Measurements from ENCODE around the gene KRT78.
"Not testable (repeated sequence)": the region's sequence is repeated elsewhere in the genome, so short reads cannot be mapped to it uniquely, and the experiment has no call there.

Gene KRT78

DNA sequence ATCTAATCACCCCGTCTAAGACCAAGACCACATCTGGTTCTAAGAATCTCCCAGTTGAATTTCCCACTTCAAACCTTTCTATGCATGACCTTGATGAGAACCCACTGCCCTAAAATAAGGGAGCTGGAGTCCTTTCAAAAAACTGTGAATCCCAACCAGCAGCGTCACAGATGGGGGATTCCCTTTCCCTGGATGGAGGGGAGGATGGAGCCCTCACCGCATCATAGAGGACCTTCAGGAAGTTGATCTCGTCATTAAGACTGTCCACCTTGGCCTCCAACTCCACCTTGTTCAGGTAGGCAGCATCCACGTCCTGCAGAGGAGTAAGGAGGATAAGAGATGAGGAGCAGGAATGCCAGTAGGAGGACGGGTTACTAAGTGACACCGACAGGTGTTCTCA, 39.6 kb downstream of the KRT78 start:
- DNase-seq, result no peak

DNA sequence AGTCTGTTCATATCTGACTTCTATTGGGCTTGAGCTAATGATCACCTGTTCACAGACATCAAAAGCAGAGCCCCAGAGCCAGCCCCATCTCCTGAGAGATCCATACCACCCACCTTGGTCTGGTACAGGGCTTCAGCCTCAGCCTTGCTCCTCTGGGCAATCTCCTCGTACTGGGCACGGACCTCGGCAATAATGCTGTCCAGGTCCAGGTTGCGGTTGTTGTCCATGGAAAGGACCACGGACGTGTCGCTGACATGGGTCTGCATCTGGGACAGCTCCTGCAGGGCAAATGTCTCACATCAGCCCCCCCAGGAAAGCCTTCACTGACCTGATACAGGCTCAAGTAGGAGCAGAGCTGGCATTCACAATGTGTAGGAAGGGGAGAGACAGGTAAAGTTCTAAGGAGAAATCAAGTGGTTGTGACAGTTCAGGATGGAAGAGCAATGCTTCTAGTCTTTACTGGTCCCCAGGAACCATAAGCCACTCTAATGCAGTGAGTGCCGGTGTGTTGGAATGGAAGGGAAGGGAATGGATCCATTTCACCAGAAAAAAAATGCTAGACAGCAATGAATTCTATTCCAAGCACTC, 40.1 kb downstream of the KRT78 start:
- no peak for DNase-seq

DNA sequence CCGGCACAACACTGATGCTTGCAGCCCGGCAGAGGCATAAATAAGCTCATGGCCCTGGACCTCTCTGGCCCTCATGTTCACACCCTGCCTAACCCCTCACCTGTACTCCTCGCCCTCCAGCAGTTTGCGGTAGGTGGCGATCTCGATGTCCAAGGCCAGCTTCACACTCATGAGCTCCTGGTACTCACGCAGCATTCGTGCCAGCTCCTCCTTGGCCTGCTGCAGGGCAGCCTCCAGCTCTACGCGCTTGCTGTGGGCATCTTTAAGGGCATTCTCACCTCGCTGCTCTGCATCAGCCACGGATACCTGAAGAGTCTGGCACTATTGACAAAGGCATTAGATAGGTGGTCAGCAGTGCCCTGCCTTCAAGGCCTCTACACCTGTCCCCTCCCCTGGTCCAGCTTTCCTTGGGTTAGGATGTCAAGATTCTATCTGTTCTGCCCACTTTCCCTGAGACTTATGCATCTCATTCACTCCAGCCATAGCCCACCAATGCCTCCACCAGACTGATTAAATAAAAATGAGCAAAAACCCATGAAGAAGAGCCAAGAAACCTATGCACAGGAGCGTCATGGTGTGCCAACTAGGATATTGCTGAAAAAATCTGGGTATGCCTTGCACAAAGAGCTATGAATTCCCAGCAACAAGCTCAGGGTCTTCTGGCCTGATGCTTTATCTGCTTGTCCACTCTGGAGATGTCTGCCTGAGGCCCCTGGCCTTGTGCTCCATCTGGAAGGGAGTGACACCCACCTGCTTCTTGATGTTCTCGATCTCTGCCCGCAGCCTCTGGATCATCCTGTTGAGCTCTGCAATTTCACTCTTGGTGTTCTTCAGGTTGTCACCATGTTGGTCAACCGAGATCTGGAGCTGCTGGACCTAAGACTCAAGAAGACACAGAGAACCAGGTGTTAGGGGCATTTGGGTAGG, 41.0 kb downstream of the KRT78 start:
- no peak for DNase-seq

DNA sequence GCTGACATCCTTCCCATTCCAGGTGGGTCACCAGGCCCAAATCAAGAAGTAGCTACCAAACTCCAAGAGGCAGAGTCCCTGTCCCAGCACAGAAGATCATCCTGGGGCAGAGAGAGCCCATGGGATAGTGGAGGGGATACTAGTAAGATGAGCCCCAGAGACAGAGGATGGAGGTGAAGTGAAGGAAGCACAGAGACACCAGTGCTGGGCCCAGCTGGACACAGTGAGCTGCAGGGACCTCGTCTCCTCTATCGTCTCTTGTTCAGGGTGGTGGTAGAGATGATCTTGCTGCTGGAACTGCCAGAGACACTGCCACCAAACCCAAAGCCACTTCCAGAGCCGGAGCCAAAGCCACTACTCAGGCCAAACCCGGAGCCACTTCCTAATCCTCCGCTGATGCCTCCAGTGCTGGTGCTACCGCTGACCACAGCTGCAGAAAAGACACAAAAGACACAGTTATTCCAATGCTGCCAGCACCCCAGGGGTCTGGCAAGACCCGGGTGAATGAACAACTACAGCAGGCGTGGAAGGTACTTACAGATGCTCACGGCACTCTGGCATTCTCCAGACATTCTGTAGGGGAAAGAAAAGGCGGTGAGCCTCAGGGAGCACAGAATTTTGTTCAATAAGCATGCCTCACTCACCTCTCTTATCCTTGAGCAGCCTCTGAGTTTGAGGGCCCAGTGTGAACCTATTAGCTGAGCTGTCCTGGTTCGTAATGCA, 41.8 kb downstream of the KRT78 start:
- DNase-seq, result no peak

DNA sequence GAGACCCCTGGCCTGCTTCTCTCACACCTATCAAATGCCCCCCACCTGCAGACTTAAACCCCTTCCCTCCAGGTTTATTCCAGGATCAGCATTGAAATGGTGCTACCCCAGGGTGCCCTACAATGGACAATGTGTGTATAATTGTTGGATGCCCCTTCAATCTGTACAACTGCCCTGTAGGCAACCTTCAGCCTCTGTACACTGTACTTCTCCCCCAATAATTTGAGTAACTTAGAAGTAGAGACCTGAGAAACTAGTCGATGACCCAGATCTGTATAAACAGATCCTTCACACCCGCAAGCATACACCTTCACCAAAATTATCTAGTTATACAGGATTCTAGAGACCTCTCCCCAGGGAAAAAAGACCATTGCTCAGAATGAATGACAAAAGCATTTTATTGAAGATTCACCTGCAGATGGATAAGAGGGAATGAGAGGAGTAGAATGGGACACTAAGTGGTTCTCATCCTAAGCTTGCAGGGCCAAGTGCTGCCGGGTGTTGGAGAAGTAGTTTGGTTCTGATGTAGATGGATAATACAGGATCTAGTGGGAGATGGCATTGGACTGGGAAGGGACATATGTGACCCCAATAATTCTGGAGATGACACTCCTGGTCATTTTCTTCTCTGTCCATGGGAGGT, 42.5 kb downstream of the KRT78 start:
- DNase-seq, result no peak

DNA sequence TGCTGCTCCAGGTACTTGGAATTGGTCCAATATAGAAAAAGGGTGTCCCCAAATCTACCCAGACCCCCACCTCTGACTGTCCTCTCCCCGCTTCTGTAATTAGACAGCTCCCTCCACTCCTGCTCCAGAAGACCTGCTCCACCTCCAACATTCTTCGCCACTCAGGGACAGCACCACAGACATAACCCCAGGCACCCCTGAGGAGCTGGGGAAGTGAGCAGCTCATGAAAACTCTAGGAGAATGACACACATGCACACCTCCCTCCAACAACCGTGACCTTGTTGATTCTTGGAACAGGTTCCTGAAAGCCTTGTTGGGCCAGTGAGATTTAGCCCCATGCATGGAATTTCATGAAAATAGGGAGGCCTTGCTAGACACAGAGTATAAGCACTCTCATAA, 43.1 kb downstream of the KRT78 start:
- no peak for DNase-seq

DNA sequence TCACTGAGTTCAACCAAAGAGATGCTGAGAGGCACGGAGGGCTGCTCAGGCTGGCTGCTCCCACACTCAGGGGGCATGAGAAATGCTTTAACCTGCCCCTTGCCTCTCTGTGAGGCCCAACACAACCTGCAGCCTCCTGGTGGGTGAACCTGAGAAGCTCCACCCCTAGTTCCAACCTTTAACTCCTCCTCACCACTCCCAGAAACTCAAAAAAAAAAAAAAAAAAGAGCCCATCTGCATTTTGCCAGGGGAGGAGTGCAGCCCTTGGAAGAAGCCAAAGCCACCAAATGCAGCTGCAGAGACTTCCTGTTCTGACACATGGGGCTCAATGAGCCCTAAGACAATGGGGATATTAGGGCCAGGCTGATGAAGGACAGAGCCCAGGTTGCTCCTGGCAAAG, 43.8 kb downstream of the KRT78 start:
- no peak for DNase-seq

DNA sequence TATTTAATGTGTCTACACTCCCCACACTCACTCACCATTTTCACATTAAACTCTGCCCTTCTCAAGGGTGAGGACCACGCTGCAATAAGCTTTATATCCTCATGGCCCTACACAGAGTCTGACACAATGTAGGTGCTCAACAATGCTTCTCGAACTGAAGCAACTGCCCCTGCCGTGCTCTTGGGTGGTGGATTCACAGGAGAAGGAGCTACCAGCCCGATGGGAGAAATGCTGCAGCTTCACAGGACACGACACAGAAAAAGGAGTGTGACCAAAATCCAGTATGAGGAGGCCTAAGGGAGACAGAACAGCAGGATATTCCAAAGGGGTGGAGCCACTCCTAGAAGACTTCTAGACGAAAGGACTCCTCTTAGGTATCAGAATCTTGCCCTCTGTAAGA, 46.4 kb downstream of the KRT78 start:
- no peak for DNase-seq

DNA sequence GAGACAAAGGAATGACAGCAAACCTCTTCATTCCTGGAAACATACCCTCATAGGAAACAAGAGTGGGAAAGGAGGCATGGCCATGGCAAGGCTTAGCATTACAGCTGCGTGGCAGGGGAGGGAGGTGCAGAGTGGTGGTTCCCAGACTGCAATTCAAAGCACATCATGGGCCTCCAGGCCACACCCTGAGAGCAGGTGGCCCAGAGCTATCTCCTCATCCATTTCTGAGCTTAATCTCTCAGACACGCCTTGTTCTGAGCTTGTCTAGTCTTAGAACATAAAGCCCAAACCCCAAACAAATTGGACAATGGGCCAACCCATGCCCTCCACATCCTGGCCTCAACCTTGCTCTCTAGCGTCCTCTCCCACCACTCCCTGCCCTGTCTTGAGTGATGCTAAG, 47.0 kb downstream of the KRT78 start:
- no peak for DNase-seq

DNA sequence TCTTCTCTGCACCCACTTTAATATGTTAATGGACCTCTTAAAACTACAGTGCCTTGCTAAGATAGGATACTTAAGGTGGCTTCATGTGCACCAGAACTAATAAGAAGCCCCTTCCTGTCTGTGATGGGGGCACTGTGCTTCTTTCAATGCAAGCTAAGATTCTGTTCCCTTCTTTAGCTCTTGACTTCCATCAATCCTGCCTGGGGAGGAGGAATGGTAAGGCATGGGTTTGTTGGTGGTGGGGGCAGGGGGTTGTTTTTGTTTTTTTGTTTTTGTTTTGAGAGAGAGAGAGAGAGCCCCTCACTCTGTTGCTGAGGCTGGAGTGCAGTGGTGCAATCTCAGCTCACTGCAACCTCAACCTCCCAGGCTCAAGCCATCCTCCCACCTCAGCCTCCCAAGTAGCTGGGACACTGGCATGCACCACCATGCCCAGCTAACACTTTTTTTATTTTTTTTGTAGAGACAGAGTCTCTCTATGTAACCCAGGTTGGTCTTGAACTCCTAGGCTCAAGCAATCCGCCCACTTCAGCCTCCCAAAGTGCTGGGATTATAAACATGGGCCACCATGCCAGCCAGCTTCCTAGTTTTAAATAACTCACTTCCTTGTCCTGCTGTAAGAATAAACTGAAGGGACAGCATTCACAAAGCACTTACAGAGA, 48.4 kb downstream of the KRT78 start:
- no peak for DNase-seq

DNA sequence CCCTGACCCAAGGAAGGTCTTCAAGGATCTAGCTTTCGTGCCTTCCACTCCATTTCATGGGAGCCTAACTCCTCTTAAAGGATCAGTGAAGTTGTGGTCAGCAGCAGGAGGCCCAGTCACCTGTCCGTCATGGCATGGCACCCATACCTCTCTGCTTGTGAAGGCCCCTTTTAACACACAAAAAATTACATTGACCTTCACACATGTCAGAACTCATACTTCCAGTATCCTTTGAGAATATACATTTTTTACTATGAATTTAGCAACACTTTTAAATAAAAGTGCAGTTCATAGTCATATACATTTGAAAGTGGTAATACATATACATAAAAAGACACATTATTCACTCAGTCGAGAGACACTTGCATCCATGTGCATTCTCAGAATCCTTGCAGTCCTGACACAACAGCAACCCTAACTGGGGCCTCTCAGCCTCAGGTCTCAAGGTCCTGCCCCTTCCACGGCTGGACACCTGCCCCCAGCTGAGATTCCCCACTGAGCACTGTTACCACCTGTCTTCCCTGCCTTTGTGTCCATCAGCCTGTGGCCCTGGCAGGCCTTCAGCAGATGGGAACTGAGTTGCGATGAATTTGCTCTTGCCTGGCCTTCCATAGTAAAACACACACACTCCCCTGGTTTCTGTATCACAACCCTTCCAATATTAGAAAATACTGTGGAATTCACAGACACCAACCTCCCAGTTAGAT, 49.1 kb downstream of the KRT78 start:
- no peak for DNase-seq

DNA sequence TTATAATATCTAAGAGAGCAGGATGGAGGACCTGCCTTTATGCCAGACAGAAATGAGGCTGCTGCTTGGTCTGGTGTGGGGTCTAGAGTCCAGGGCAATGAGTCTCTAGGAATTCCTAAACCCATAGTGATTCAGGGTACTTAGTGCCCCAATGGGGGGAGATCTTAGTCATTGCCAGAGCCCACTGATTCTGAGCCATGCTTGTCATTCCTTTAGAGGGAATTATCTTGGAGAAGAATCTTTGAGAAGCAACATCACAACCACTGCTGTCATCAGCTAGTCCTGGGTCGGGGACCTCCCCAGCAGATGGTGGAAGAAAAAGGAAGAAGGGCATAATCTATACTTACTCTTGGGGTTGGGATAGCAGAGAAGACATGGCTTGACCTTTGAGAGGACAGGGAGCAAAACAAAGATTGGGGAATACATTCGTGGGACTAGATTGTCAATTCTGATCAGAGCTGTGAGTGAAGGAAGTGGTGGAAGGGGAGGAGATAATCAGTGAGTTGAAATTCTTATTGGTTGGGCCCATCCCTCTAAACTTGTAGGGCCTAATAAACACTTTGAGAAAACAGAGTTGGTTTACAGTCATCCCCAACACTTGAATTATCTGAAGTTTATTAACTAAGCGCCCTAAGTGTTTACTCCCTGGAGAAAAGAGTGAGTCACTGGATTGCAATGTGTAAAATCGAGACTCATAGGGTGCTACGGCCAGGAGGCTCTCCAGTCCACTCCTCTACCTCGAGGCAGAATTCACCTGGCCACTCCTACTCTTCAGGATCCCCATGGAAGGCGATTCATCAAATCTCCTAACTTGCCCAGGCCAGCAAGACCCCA, 49.9 kb downstream of the KRT78 start:
- DNase-seq, result no peak

DNA sequence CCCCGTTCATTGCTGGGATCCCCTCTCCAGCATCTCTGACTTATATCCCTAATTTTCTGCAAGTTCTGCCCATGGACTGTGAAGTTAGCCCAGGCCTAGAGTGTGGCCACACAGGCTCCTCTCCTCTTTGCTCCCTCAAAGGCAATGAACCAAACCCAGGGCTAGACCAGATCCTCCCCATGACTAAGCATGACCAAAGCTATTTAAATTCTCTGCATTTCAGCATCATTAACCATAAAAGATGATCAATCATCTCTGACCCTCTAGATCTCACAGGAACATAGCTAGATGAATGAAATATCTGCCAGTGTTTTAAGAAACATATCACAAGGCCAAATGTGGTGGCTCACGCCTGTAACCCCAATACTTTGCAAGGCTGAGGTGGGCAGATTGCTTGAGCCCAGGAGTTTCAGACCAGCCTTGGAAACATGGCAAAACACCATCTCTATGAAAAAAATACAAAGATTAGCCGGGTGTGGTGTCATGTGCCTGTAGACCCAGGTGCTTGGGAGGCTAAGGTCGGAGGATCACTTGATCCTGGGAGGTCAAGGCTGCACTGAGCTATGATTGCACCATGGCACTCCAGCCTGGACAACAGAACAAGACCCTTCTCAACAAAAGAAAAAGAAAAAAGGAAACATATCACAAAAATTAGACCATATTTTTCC, 50.7 kb downstream of the KRT78 start:
- no peak for DNase-seq

DNA sequence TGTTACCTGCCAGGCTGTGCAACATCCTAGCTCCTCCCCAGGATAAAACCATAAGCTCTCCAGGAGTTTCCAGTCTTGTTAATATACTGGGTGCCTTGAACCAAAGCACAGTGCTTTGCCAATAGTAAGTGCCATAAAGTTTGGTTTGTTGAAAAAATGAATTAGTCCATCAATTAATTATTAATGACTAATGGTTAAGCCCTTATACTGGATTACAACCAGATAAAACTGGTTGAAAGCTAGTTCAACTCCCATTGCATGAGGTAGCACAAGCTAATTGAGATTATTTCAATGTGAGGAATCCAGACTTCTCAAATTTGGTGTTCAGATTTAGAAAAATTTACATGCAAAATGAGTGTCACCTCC, 51.3 kb downstream of the KRT78 start:
- DNase-seq, result no peak

DNA sequence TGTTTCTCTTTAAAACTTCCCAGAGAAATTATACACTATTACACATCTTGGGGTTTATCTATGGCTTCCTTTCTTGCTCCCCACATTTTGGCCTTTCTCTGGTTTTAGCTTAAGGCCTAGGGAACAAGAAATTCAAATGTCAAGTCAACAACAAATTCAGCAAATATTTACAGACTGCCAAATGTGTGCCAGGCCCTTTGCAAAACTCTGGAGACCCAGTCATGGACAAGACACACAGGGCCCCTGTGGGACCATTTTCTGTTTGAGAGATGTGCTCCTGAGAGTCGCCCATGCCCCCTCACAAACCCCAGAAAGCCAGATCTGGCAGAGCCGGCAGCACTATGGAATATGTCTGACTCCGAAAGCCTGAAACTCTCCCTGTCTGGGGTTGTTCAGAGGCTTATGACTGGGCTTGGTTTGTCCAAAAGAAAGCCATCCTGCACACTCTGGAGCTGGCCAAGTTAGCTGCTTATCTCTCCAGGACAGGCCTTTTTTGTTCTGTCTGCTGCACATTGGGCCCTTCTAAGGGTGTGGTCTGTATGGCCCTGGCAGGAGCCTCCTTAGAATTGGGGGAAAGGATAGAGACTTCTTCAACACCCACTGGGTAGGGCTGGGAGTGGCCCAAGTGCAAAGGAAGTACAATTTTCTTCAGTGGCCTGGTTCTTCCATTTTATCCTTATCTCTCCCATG, 51.8 kb downstream of the KRT78 start:
- DNase-seq, result no peak

DNA sequence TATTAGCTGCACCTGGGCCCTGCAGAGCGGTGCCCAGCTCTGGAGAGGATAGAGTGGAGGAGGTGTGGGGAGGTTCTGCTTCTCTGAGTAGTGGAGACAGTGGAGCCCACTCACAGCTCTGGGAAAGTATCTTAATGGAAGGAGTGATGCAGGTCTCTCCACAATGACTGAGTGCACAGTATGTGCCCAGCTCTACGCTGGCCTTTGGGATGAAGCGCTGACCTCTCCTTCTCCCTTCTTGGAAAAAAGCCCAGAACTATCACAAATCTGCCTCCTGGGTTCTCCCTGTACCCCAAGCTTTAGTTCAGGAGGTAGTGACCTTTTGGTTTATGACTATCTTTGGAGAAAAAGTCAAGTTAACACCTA, 52.4 kb downstream of the KRT78 start:
- no peak for DNase-seq

DNA sequence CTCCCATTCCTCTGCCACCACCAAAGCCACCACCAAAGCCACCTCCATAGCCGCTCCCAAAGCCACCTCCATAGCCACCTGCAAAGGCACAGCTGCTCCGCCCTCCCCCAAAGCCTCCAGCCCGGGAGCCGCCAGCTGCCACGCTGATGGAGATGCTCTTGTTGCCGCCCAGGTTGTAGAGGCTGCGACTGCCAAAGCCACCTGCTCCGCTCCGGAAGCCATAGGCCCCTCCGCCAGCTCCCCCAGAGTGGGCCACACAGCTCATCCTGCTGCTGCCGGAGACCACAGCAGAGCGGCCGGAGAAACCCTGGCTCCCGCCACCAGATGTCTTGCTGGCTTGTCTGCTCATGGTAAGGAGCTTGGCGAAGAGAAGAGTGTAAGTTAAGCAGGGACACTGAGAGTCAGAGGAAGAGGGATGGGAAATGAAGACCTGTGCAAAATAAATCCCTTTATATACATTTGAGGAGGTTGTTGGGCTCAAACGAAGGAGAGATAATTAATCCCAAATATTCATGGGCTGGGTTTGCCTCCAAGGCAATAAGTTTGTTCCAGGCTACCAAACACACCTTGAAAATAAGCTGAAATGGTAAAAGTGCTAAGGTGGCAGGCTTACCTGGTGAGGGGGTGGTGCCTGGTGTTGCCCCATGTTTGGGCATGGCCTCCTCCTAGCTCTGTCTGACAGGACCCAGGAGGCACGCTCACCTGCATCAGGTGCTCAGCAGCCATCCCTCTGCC, 52.9 kb downstream of the KRT78 start, which contains the start of gene KRT3:
Gene KRT3, minus strand, starts transcription at position 424 of the 735 bp plus-strand sequence. Its CDS starts 75 bp downstream, at position 349.
- no peak for DNase-seq

DNA sequence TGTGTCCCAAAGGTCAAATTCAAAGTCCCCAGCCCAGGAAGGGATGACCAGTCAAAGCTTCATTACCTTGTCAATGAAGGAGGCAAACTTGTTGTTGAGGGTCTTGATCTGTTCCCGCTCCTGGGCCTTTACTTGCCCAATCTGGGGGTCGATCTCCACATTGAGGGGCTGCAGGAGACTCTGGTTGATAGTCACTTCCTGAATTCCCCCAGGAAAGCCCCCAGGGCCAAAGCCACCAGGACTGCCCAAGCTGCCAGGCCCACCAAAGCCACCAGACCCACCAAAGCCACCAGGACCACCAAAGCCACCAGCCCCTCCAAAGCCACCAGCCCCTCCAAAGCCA, 53.5 kb downstream of the KRT78 start:
- DNase-seq, result not testable (repeated sequence)
